Urinary bladder (tissue), 4 donors: ENCODE measurements around the gene GRIA3. TPM values are rescaled to one million over a fixed set of nuclear protein-coding genes. Genes with fewer than 3 reads are reported as not detected.

Experiments
- DNase-seq: peaks from one replicate; pipeline ENCODE4 v3.0.0-alpha.2; 2015; ENCODE audit errors: extremely low spot score
- H3K27ac ChIP-seq: one replicate; pipeline ENCODE4 v1.5.1; 2013; ENCODE audit warnings: low read depth, mild to moderate bottlenecking, moderate library complexity
- H3K36me3 ChIP-seq: one replicate; pipeline ENCODE4 v1.6.1; 2013; ENCODE audit warnings: mild to moderate bottlenecking, moderate library complexity; ENCODE audit not compliant: insufficient read depth
- H3K4me1 ChIP-seq: one replicate; pipeline ENCODE4 v1.6.1; 2013; ENCODE audit warnings: mild to moderate bottlenecking, moderate library complexity; ENCODE audit not compliant: insufficient read depth
- H3K4me3 ChIP-seq: one replicate; pipeline ENCODE4 v1.5.1; 2013; ENCODE audit warnings: low read depth, low read length
- WGBS: extraction: QIAGEN DNeasy Blood & Tissue Kit; methylation state at CpG from one replicate; pipeline ENCODE4 v1.1.7; 2013; 5-methylcytosine and 5-hydroxymethylcytosine counted together
- polyA plus RNA-seq: library from polyadenylated mRNA; stranded (reverse); fragments of 200-250 nt; gene quantifications from one replicate; pipeline ENCODE4 v1.2.3, GENCODE V29; 2013
- total RNA-seq: library from RNA; depleted of rRNA; stranded (reverse); fragments of >200 nt; gene quantifications from one replicate; pipeline ENCODE4 v1.2.3, GENCODE V29; 2014
- donor health status: healthy with polysubstance abuse.
- donor health status: healthy.

GRIA3 gene
- total and polyA plus RNA-seq, 2 donors = 0.94 to 6.0 TPM

DNA sequence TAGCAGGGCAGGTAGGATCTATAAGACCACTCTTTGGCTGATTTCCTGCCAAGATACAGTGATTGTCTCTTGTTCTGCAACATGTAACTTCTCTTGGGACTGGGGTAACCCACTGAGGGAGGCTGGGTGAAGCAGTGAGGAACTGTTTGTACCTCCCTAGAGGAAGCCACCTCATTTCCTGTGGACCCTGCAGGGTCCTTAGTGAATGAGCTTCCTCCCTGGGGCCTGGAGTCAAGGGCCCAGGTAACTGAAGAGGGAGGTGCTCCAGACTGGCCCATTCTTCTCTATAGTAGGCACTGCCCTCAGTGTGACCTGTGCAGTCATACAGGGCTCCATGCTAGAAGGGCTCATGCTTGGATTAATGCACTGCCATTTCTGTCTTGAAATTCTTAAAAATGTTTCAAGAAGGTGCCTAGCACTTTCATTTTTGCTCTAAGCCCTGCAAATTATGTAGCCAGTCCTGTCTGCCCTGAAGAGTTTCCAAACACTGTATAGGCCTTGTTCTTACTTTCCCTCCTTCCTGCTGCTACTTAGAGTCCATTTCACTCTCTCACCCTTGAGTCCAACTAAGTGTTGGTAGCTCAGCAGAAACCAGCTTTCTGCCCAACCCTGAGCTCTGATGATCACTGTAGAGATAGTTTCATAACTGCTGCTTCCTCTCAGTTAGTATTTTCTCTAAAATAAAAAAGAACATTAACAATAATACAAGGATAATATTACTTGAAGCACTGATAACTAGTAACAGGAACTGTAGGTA lies 8.5 kb upstream of the GRIA3 start:
- no peak overlapping the region for H3K4me3 ChIP-seq
- no peaks in the 10 kb centered on the region for H3K36me3 ChIP-seq
- DNase-seq = no peak
- no peak overlapping the region for H3K27ac ChIP-seq
- H3K4me1 ChIP-seq = no peaks in the 10 kb centered on the region

DNA sequence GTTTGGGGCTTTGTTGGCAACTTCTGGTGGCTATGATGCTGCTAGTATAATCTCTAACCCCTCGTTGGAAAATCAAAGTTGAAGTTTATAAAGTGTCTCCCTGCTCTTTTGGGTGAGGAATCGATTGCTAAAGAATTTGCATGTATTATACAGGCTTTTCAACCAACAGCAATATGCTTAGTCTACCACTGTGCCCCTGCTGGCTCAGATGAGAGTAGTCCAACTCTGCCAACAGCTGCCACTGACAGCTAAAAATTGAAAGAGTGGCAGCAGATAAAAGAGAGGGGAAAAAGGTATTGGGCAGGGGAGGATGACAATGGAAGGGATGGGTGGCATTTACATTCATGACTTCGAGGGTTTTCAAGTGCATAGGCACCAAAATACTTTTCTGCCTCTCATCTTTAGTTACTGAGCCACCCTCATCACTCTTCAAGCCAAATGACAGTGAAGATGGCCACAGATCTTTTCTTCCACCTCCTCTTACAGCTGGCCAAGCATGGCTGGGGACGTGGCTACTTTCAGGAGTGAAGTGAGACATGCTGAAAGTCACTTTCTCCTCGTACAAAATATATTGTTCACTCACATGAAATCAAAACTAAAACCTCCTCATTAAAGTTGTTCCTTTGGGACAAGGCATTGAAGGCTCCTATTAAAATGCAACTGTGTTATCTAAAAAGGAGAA lies 2.7 kb upstream of the GRIA3 start:
- H3K27ac ChIP-seq = no peak overlapping the region
- no peak overlapping the region for H3K4me3 ChIP-seq
- no peak for DNase-seq
- H3K36me3 ChIP-seq = no peaks in the 10 kb centered on the region
- WGBS = 61% methylated on average over 5 of the region's 5 CpGs
- no peaks in the 10 kb centered on the region for H3K4me1 ChIP-seq

DNA sequence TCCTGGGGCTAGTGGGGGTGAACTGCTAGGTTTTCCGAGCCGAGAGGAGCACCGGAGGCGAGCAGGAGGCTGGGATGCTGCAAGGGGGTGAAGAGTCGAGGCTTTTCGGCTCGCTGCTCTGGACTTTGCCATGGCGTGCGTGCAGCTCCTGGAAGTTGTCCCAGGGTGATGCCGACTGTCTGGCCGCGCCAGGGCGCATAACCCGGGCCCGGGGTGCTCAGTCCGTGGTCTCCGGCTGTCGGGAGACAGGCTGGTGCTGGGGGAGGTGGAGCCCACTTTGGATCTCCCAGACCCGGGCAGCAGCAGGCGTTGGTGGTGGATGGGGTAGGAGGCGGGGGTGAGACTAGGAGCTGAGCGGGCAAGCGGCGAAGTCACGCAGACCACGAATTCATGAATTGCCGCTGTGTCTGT lies 793 bp downstream of the GRIA3 start:
- under 1% methylated on average over 27 of the region's 27 CpGs for WGBS
- H3K27ac ChIP-seq = no peak overlapping the region
- peak overlapping the region; percentile 24 for H3K4me3 ChIP-seq
- H3K36me3 ChIP-seq = no peaks in the 10 kb centered on the region
- no peaks in the 10 kb centered on the region for H3K4me1 ChIP-seq
- DNase-seq = no peak

GRCh38 chrX:123185721-123186120 lies 1.6 kb downstream of the GRIA3 start:
- DNase-seq = no peak

GRCh38 chrX:123186801-123187200 lies 2.7 kb downstream of the GRIA3 start:
- Histone ChIP-seq H3K4me1 (no peaks in the 10 kb centered on the region), H3K4me3 (no peak overlapping the region), H3K36me3 (no peaks in the 10 kb centered on the region), H3K27ac (no peak overlapping the region)
- WGBS = 94% methylated on average over 3 of the region's 3 CpGs
- DNase-seq = no peak

More at GRCh38 chrX:123185721-123186120, 1.6 kb downstream of the GRIA3 start:
- WGBS = 29% methylated on average over 9 of the region's 9 CpGs
- Histone ChIP-seq H3K36me3 (no peaks in the 10 kb centered on the region), H3K4me3 (no peak overlapping the region), H3K4me1 (no peaks in the 10 kb centered on the region), H3K27ac (no peak overlapping the region)

- WGBS = 87% methylated on average over 3 of the region's 3 CpGs
- Histone ChIP-seq H3K4me3 (no peak overlapping the region), H3K27ac (no peak overlapping the region), H3K4me1 (no peaks in the 10 kb centered on the region), H3K36me3 (no peaks in the 10 kb centered on the region)
- DNase-seq = no peak
Observed at GRCh38 chrX:123188081-123188480, 4.0 kb downstream of the GRIA3 start.

GRCh38 chrX:123189338-123189737 lies 5.3 kb downstream of the GRIA3 start:
- WGBS = 91% methylated on average over 8 of the region's 8 CpGs

DNA sequence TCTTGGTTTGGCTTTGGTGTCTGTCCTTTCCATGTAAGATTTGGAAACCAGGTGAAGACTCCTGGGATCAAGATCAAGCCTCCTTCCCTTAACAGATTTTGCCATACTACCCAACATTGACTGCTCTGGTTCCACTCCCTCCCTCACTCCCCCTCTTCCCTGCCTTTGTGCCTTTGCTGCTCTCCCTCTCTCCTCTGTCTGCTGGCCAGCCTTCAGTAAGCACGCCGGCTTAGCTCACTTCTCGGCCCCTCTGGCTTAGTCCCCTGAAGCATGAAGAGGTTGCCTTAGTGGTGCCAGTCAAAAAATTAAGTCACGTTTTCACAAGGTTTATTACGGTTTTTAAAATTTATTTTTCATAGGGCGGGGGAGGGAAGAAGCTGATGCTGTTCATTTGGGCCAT lies 6.0 kb downstream of the GRIA3 start:
- Histone ChIP-seq H3K4me3 (no peak overlapping the region), H3K27ac (no peak overlapping the region), H3K4me1 (no peaks in the 10 kb centered on the region), H3K36me3 (no peaks in the 10 kb centered on the region)
- WGBS = 61% methylated on average over 6 of the region's 6 CpGs
- DNase-seq = no peak

More at GRCh38 chrX:123189338-123189737, 5.3 kb downstream of the GRIA3 start:
- no peak for DNase-seq
- Histone ChIP-seq H3K4me1 (no peaks in the 10 kb centered on the region), H3K36me3 (no peaks in the 10 kb centered on the region), H3K4me3 (no peak overlapping the region), H3K27ac (no peak overlapping the region)

GRCh38 chrX:123193101-123193500 lies 9.0 kb downstream of the GRIA3 start:
- no peak for DNase-seq
- no peak overlapping the region for H3K27ac ChIP-seq
- 87% methylated on average over 4 of the region's 4 CpGs for WGBS
- no peak overlapping the region for H3K4me3 ChIP-seq
- H3K4me1 ChIP-seq = no peaks in the 10 kb centered on the region
- no peaks in the 10 kb centered on the region for H3K36me3 ChIP-seq

DNA sequence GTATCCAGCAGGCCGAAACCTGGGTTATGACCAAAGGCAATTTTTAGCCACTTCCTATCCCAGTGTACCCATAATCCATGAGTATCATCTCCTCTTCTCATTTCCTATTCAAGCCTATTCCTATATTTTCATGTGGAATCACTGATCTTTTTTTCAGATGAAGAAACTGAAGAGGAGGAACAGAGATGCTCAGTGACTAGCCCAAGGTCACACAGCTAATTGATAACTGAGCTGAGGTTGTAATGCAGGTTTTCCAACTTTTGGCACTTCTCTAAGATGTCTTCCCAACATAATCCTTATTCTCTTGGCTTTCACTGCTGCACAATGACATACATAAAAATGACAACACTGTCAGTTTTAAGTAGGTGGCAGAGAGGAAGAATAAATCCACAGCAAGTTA lies 15.3 kb downstream of the GRIA3 start:
- H3K36me3 ChIP-seq = no peaks in the 10 kb centered on the region
- DNase-seq = no peak
- H3K4me1 ChIP-seq = no peaks in the 10 kb centered on the region
- H3K27ac ChIP-seq = no peak overlapping the region
- H3K4me3 ChIP-seq = no peak overlapping the region
- WGBS = 92% methylated on average over 1 of the region's 1 CpG

GRCh38 chrX:123201720-123202119 lies 17.6 kb downstream of the GRIA3 start:
- DNase-seq = no peak
- WGBS = 59% methylated on average over 5 of the region's 5 CpGs
- Histone ChIP-seq H3K4me1 (no peaks in the 10 kb centered on the region), H3K36me3 (no peaks in the 10 kb centered on the region), H3K4me3 (no peak overlapping the region), H3K27ac (no peak overlapping the region)

DNA sequence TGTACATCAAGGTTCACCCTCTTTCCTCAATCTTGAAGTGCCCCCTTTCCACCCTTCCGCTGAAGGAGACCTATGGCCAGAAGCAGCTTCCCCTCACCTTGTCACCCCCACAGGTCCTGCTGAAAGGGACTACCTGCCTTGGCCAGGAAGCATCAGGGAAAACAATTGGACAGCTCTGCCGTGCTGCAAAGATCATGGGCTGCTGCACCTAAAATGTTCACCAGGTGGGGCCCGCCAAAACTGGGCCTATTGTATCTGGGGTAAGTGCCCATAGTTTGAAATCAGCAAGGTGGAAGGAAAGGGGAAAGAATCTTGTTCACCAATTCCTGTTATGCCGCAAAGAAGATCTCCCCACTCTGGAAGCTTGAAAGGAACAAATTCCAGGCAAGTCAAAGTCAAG lies 18.4 kb downstream of the GRIA3 start:
- no peaks in the 10 kb centered on the region for H3K4me1 ChIP-seq
- H3K27ac ChIP-seq = no peak overlapping the region
- no peaks in the 10 kb centered on the region for H3K36me3 ChIP-seq
- H3K4me3 ChIP-seq = no peak overlapping the region
- no peak for DNase-seq
- WGBS = 69% methylated on average over 4 of the region's 4 CpGs

GRCh38 chrX:123203772-123204171 lies 19.7 kb downstream of the GRIA3 start:
- WGBS = 93% methylated on average over 3 of the region's 3 CpGs
- Histone ChIP-seq H3K36me3 (no peaks in the 10 kb centered on the region), H3K4me1 (no peaks in the 10 kb centered on the region), H3K27ac (no peak overlapping the region), H3K4me3 (no peak overlapping the region)
- DNase-seq = no peak

- Histone ChIP-seq H3K27ac (no peak overlapping the region), H3K4me1 (no peaks in the 10 kb centered on the region), H3K4me3 (no peak overlapping the region), H3K36me3 (no peaks in the 10 kb centered on the region)
- no peak for DNase-seq
- WGBS = 91% methylated on average over 9 of the region's 9 CpGs
Observed at GRCh38 chrX:123206176-123206575, 22.1 kb downstream of the GRIA3 start.
